Body of pancreas (tissue), 4 donors: ENCODE measurements around the gene SERPINA10. TPM values are rescaled to one million over a fixed set of nuclear protein-coding genes. Genes with fewer than 3 reads are reported as not detected.

Experiments
- ATAC-seq: fragments of 150-250 bp; one replicate; pipeline ENCODE4 v1.9.1; 2016
- DNase-seq, 4 donors: peaks; one replicate each; pipeline ENCODE4 v3.0.0-alpha.2; 2019
- H3K27ac ChIP-seq, 4 donors: fragments of 200-600 bp; sonication (generic); 1 replicate in 3 of 4; 2 replicates in 1 of 4; pipeline versions ENCODE4 v1.5.1 to v1.6.1; 2016 to 2019; ENCODE audit warnings: mild to moderate bottlenecking in 1 of 4, mixed read lengths in 1 of 4, moderate library complexity in 1 of 4
- H3K27me3 ChIP-seq, 2 donors: fragments of 200-600 bp; sonication (generic); one replicate each; pipeline ENCODE4 v1.6.0; 2016; ENCODE audit warnings: mild to moderate bottlenecking in 1 of 2
- H3K36me3 ChIP-seq, 2 donors: fragments of 200-600 bp; sonication (generic); replicated peaks in 1 of 2; 2 replicates each; pipeline ENCODE4 v1.5.1; 2016; ENCODE audit warnings: low read depth in 2 of 2; ENCODE audit not compliant: insufficient read depth in 1 of 2
- H3K4me1 ChIP-seq: fragments of 200-600 bp; sonication (generic); one replicate; pipeline ENCODE4 v1.6.0; 2016
- H3K4me3 ChIP-seq, 2 donors: fragments of 200-600 bp; sonication (generic); 1 replicate in 1 of 2; 2 replicates in 1 of 2; pipeline ENCODE4 v1.5.1; 2016 to 2019
- H3K9me3 ChIP-seq, 3 donors: fragments of 200-600 bp; sonication (generic); 1 replicate in 2 of 3; 2 replicates in 1 of 3; pipeline ENCODE4 v1.5.1; 2016
- CTCF ChIP-seq, 7 experiments: fragments of 450-650 bp in 4 of 7; fragments of 200-600 bp in 3 of 7; sonication (generic) in 3 of 7; IDR thresholded peaks; one replicate each; pipeline ENCODE4 v1.5.1; 2016 to 2019; ENCODE audit warnings: antibody characterized with exemption in 7 of 7
- POLR2A ChIP-seq, 3 donors: fragments of 450-650 bp; IDR thresholded peaks; one replicate each; pipeline ENCODE4 v1.6.1; 2016; ENCODE audit warnings: antibody characterized with exemption in 3 of 3, mild to moderate bottlenecking in 2 of 3
- WGBS, 2 donors: methylation state at CpG; one replicate each; pipeline ENCODE4 v1.1.5; 2017; 5-methylcytosine and 5-hydroxymethylcytosine counted together
- intact Hi-C: fragments of 100-400 bp; cut with DNase I; formaldehyde crosslinking; loops from one replicate; pipeline ENCODE4 v1.15.1; 2023
- total RNA-seq, 2 donors: library from RNA; depleted of rRNA; stranded (reverse); fragments of >200 nt; gene quantifications; one replicate each; pipeline ENCODE4 v1.1.0, GENCODE V29; 2016

Gene SERPINA10
- total RNA-seq, 2 donors from 2014 or later = 3.0 TPM; not detected in 1

- Histone ChIP-seq H3K9me3 (no peaks in the 10 kb centered on the region), H3K4me1 (no peaks in the 10 kb centered on the region), H3K27ac (peak within 1 kb of the TSS in 3 of 4 donors; percentile 71 to 77 (median 72)), H3K27me3 (no peaks in the 10 kb centered on the region), H3K36me3 (no peaks in the 10 kb centered on the region), H3K4me3 (no peak within 1 kb of the TSS)
- intact Hi-C loops = no loop called here
- DNase-seq = peak; percentile 29 to 63 (median 42)
- WGBS, 2 donors = 15 to 24% methylated on average over 11 to 15 of the region's 15 CpGs
- TF ChIP-seq CTCF (IDR thresholded peaks at IDR 0.05) = no peak
- TF ChIP-seq POLR2A (IDR thresholded peaks at IDR 0.05) = peak in 2 of 3 donors; percentile 46 to 54
- ATAC-seq = peak; percentile 85
These were observed 29.8 kb upstream of the SERPINA10 start, which contains the start of gene SERPINA6 for GRCh38 chr14:94322648-94323570. Gene SERPINA6, minus strand, starts transcription at chr14:94323336. Its CDS starts 8,688 bp downstream, at chr14:94314648.

- H3K36me3 ChIP-seq = no peaks in the 10 kb centered on the region
- DNase-seq (no peak), ATAC-seq (no peak)
- H3K9me3 ChIP-seq = no peaks in the 10 kb centered on the region
- H3K4me3 ChIP-seq = no peak overlapping the region
- TF ChIP-seq POLR2A (IDR thresholded peaks at IDR 0.05) (no peak), CTCF (IDR thresholded peaks at IDR 0.05) (no peak)
- 83 to 100% methylated on average over 1 to 5 of the region's 5 CpGs for WGBS, 2 donors
- H3K27me3 ChIP-seq = no peaks in the 10 kb centered on the region
- no peaks in the 10 kb centered on the region for H3K4me1 ChIP-seq
- H3K27ac ChIP-seq = peak overlapping the region in 3 of 4 donors; percentile 53 to 77 (median 72)
- intact Hi-C loops = no loop called here
These were observed 28.6 kb upstream of the SERPINA10 start for GRCh38 chr14:94321421-94322271.

GRCh38 chr14:94320243-94320642, 27.2 kb upstream of the SERPINA10 start:
- H3K27me3 ChIP-seq = no peaks in the 10 kb centered on the region
- TF ChIP-seq CTCF (IDR thresholded peaks at IDR 0.05) (no peak), POLR2A (IDR thresholded peaks at IDR 0.05) (no peak)
- ATAC-seq = peak; percentile 55
- no peaks in the 10 kb centered on the region for H3K9me3 ChIP-seq
- intact Hi-C loops = no loop called here
- no peaks in the 10 kb centered on the region for H3K4me1 ChIP-seq
- peak in 2 of 4 donors; percentile 12 to 22 for DNase-seq
- H3K36me3 ChIP-seq = no peaks in the 10 kb centered on the region
- H3K4me3 ChIP-seq = no peak overlapping the region
- H3K27ac ChIP-seq = peak overlapping the region in 3 of 4 donors; percentile 53 to 77 (median 72)
- WGBS, 2 donors = 32 to 41% methylated on average over 5 of the region's 5 CpGs

- intact Hi-C loops = no loop called here
- TF ChIP-seq CTCF (IDR thresholded peaks at IDR 0.05) (no peak), POLR2A (IDR thresholded peaks at IDR 0.05) (peak in 2 of 3 donors; percentile 15 to 19)
- Histone ChIP-seq H3K4me1 (no peaks in the 10 kb centered on the region), H3K9me3 (no peaks in the 10 kb centered on the region), H3K36me3 (no peaks in the 10 kb centered on the region), H3K27ac (peak overlapping the region in 2 of 4 donors; percentile 16 to 34), H3K27me3 (no peaks in the 10 kb centered on the region), H3K4me3 (no peak overlapping the region)
- DNase-seq (peak in 3 of 4 donors; percentile 24 to 48 (median 46)), ATAC-seq (peak; percentile 68)
- 35 to 36% methylated on average over 4 of the region's 4 CpGs for WGBS, 2 donors
These were observed 24.2 kb upstream of the SERPINA10 start for GRCh38 chr14:94317259-94317658.
